GM18870 (cell line): ENCODE data around the gene KLF16.

ENCODE experiments used
- ATAC-seq: cut with Tn5 transposase; IDR thresholded peaks from one replicate; pipeline ENCODE4 v1.9.1; 2021; ENCODE audit warnings: moderate library complexity; ENCODE audit not compliant: unreplicated experiment

Gene KLF16

DNA sequence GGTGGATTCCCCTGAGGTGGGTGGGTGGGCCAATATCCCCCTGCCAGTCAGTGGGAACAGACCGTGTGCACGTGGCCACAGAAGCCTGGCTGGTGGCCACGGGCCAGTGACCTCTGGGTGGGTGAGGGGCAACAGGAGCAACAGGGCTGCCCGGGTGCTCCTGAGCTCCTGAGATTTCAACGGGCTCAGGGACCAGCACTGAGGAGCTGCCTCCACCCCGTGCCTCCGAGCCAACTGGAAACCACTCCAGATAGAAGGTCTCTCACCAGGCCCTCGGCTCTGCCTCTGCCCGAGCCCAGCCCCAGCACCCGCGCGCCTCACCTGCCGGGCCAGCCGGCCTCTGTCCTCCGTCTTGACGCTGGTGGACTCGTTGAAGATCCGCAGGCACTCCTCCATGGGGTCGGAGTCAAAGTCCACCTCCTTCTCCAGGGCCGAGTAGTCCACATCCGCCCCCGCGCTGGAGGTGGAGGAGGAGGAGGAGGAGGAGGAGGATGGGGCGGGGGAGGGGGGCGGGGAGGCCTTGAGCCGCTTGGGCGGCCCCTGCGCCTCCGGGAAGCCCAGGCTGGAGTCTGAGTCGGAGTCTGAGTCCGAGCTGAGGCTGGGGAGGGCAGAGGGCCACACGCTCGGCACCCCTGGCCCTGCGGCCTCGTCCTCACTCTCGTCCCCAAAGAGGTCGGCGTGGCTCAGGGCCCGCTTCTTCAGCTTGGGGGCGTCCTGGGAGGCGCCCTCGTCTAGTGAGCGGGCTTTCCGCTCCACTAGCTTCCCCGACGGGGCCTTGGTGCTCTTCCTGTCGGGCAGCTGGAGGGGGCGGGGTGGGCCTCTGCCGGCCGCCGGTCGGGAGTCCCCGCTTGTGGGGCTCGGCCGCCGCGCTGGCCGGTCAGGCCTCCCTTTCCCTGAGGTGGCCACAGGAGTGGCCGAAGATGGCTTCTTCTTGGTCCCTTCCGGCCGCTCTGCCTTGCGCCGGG, 36.5 kb downstream of the KLF16 start:
- ATAC-seq = no peak

DNA sequence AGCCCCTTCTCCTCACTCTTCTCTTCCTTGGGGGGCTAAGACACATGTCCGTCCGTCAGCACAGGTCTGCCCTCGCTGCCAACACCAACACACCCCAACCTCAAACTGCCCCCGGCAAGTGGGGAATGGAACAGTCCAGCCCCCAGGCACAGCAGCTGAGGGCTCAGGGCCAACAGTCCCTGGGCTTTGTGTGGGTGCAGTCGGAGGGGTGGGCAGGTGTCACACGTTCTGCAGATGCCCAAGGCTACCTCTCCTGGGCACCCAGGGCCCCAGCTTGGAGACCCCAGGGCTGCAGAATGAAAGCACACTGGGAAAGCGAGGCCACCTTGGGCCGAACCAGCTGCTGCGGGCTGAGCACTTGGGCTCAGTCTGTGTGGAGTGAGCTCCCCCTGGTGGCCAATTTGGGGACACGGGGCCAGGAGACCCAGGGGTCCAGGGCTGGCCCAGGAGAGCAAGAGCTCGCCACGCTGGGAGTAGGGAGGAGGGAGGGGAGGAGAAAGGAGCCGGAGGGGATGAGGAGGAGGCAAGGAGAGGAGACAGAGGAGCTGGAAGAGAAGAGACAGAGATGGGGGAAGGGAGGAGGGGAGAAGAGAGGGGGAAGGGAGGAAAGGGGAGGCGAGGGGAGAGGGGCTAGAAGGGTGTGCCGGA, 37.3 kb downstream of the KLF16 start:
- no peak for ATAC-seq

DNA sequence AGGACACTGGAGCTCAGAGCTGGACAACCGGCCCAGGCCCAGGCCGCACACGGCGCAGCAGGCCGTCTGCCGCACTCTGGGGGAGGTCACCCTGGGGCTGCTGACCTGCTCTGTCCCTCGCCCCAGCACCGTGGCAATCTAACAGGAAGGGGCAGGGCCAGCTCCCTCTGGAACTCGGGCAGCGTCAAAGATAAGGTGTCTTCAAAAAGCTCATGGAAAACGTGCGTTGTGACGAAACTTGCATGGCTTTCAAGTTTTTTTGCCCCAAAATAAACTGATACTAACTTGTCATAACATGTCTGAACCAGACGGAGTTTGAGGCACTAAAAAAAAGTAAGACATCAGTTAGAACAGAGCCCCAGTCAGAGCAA, 39.1 kb downstream of the KLF16 start:
- ATAC-seq = no peak

DNA sequence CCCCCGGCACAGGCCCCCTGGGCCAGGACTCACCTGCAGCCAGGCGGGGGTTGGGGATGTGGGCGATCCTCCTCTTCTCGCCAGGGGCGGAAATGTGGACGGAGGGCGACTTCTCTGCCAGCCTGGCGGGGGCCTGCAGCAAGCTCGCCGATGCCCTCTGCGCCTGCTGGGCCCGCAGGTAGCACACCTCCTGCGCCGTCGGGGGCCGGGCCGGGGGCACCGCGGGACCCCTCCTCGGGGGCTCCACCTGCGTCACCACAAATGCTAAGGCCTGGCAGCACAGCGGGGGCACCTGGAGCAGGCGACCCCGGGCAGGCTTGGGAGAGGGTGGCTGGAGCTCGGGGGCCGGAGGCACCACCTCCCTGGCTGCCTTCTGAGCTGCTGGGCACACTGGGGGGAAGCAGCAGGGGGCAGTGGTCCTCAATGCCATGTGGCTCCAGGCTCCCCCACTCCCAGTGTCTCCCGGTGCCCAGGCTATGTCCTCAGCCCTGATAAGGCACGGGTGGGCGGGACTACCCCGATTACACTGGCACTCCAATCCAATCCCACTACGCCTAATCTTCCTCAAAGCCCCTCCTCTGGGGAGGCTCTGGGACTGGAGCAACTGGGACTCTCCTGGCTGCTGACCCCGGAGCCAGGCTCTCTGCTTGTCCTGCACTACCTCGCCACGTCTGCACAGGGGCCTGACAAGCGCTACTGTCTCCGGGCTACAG, 39.7 kb downstream of the KLF16 start:
- no peak for ATAC-seq

DNA sequence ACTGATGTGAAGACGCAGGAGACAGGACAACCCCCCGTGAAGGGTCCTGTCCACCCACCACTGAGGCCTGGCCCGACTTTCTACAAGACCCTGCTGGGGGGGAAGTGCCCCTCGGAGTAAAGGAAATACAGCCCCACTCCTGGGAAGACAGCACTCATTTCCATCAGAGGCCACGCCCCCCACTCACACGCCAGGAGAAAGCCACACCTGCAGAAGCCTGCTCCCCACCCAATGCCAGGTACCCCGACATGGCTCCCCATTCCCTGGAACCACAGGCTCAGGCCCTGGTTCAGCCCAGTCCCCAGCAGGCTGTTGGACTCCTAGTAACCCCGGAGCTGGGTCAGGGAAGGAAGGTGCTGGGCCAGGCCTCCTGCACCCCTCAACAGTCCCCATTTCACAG, 40.4 kb downstream of the KLF16 start:
- no peak for ATAC-seq

DNA sequence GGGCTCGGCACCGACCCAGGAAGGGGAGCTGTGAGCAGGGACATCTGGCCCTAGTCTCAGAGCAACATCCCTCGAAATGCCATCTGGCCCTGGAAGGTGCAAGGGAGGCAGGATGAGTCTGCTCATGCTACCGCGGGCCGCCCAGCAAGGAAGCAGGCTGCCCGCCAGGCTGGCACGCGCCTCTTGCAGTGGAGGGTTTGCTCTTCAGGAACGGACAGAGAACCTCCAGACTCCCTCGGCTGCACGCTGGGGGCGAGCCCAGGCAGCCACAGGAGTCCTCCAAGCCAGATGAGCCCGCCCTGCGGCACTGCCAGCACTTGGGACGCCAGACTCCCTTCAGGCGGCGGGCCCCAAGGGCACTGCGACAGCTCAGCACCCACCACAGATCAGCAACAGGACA, 41.2 kb downstream of the KLF16 start:
- no peak for ATAC-seq

DNA sequence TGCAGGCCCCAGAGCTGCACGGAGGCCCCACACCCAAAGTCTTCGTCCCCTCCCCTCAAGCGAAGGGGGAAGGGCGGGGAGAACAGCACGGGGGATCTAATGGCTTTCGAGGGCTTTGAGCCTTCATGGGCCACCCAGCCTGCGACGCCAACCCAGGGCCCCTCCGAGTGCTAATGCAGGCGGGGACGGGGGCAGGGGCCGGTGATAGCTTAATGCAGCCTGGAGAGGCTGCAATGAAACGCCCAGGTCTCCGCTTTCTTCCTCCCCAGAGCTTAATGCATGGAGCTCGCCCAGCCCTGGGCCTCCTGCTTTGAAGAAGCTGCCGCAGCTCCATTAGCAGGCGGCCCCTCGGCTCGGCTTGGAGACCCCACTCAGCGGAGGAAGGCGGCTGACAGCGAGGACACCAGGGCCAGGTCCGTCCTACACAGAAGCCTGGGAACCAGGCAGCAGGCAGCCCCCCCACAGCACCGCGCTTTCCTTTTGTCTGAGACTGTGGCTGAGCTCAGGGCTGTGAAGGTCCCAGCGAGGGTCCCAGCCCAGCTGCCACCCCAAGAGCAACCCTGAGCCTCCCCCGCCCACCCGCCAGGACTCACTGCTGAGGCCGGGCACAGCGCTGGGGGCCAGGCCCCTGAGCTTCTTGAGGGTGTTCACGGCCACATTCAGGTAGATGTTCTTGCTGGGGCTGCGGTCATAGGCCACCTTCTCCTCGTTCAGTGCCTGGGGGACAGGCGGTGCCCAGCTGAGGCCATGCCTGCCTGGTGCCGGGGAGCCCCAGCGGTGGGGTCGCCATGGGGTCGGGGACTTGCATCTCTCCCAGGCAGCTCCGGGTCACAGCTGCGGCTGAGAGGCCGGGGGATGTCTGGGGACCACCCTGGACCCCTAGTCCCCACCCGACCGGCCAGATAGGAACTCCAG, 43.8 kb downstream of the KLF16 start:
- ATAC-seq = no peak

DNA sequence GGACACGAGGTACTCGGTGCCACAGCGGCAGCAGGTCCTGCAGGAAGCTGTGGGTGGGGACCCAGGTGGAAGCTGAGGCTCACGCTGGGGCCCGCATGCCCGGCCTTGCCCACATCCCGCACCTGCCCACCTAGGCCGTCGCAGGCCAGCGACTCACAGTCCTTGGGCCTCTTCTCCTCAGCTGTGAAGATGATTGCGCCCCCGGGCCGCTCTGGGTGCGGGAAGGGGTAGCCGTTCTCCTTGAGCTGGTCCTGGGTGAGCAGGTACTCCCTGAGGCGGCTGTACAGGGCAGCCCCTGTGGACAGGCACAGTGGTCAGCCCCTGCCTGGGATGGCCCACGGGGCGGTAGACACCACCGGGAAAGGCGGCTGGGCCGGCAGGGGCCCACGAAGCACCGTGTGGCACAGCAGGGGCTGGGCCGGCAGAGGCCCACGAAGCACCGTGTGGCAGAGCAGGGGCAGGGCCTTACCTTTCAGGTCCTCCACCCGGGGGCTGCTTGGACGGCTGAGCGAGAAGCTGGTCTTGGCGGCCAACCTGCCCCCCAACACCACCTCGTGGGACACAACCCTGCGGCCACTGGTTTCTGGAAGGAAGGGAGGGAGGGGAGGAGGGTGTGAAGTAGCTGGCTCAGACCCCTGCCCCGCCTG, 44.7 kb downstream of the KLF16 start:
- no peak for ATAC-seq

DNA sequence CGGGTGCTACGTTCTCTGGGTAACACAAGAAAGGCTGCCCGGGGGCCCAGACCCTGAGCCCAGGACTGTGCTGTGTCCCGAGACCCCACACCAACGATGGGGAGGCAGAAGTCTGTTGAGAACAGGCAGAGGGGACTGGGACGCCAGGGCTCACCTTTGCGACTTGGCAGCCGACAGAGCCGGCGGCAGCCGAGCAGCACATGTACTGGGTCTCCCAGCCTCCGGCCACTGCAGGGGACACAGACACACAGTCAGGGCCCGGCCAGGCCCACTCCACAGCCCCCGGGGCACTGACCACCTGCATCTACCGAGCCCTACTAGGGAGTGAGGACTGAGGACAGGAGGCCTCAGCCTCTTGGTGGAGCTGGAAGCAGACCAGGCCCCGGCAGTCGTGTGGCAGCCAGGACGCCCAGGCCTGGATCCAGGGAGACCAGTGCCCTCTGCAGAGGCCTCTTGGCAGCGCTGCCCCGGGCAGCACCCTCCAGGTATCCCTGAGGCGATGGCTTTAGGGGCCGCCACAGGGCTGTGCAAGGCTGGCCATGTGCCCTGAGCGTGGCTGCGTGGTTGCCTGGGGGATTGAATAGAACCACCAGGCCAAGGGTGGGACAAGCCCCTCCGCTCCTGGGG, 45.7 kb downstream of the KLF16 start:
- no peak for ATAC-seq

DNA sequence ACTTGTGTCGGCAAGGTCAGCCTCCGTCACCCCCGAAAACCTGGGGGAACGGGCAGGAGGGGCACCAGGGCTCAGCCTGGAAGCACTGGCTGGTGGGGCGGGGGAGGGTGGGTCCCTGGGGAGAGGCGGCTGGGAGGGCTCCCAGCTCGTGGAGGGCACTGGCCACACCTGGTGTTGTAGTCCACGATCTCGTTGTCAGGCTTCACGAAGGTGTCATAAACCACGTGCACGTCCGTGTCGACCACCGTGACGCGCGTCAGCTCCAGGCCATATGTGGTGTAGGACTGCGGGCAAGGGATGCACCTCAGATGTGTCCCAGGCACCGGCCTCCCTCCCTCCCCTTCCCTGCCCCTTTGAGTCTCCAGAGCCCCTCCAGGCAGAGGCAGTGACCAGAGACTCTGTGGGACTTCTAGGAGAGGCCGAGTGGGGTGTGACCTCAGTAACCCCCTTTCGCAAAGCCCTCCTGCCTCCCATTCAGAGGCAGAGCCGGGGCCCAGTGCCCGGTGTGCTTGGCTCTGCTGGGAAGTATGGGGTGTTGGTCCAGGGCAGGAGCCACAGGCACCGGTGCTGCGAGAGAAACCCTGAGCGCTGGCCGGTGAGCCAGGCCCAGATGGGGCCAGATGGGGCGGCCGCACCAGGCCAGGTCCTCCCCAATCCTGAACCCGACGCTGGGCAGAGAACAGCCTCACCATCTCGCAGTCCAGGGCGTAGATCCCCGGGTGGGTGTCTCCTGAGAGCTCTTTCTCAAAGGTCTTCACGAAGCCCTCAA, 46.7 kb downstream of the KLF16 start:
- no peak for ATAC-seq

DNA sequence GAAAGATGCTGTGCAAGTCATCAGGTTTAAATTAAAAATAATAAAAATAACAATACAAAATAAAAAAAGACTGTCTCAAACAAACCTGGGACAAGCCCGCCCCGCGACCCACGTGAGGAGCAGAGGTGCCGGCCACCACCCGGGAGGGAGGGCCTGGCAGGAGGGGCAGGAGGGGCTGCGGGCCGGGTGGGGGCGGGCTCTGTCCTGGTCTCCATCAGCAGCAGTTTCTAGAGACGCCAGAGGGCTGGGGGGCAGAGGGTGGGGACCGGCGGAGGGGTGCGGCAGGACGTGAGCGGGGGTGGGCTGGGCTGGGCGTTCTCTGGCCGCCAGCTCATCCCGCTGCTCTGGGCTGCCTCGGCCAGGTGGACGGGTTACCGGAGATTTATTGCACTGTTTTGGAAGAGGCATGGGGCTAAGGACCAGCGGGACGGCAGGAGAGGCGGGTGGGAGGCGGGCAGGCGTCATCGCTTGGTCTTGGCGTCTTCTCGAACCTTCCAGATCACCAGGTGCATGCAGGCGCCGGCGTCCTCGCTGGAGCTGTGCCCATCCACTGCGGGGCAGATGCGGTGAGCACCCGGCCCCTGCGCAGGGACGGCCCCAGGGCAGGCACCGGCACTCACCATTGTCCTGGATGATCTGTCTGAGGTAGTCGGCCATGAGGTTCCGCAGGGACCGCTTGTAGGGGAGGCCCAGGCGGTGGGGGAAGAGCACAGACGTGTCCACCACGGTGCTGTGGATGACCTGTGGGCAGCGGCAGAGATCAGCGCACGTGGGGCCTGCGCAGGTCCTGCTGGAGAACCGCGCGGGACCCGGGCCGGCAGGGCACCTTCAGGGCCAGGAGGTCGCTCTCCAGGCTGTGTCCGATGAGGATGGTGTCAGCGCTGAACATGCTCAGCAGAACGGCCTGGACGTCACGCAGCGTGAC, 47.5 kb downstream of the KLF16 start:
- ATAC-seq = no peak

DNA sequence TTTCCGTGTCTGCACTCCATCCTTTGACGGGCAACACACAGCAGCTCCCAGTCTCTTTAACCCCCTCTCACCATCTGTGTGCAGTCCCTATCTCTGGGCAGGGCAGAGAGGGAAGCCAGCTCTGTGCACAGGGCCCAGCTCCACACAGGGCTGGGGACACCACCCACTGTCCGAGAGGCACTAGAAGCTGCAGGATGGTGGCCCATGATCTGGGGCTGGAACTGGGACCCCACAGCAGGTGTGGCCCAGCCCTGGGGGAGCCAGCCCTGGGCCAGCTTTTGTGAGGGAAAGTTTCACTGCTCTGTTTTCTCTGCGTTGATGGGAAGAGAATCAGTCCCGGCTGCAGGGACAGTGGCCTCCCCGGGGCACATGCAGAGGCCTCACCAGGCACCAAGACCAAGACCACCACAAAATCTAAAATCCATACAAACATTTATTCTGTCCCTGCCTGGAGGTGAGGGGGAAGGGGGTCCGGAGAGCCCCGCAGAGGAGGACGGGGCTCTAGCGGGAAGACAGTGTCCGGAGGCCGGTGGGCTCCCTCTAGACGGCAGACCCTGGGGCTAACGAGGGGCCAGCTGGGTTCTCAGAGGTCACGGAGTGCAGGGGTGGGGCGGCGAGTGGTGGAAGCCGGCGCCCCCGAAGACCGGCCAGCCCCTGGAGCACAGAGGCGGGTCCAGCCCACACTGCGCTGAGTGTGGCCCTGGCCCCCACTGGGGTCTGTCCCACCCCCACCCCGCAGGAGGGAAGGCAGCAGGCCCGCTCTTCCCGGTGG, 48.4 kb downstream of the KLF16 start:
- no peak for ATAC-seq

DNA sequence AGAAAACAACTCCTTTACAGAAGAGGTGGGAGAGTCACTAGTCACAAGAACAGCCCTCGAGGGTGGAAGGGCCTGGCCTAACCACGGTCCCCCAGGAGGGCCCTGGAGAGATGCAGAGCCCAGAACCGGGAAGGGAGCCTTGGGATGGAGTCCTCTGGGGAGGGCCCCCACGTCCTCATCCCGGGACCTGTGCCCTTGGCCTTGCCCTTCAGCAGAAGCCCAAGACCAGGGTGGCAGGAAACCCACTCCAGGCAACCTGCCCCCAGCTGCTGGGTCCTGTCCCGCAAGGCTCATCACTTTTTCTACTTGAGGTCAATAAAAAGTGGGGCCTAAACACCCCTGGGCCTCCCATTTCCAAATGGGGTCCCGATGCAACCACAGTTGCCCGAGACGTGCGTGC, 49.0 kb downstream of the KLF16 start:
- no peak for ATAC-seq

DNA sequence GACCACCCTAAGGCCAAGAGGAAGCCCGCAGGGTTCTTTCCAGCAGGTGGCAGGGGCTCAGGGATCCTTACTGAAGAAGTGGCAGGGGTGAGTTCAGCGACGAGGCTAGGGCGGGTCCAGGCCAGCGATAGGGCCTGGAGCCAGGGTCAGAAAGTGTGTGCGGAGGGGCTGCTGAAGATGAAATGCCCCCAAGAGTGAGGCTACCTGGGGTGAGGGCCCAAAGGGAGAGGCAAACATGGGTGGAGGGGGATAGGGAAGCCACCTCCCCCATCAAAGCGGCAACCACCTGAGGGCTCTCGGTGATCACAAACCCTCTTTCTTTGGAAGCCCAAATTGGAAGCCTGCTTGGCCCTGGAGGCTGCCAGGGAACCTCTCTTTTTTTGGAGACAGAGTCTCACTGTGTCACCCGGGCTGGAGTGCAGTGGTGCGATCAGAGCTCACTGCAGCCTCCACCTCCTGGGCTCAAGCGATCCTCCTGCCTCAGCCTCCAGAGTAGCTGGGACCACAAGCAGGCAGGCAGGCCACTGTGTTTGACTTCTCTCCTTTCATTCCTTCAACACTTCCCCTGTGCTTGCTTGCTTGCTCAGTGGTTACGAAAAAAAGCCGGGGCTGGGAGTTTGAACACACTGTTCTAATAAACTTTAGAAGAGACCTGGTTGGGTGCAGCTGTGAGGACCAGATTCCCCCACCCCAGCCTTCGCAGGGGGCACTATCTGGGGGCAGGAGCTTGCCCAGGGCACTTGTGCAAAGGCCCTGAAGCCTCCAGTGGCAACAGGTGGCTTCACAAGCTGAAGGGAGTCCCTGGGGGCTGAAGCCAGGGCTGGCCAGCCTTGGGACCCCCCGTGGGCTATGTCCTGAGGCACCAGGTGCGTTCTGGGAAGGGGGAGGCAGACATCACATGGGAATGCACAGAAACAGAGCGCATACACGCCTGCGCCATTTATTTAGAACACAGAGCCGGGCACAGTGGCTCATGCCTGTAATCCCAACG, 49.9 kb downstream of the KLF16 start:
- no peak for ATAC-seq

DNA sequence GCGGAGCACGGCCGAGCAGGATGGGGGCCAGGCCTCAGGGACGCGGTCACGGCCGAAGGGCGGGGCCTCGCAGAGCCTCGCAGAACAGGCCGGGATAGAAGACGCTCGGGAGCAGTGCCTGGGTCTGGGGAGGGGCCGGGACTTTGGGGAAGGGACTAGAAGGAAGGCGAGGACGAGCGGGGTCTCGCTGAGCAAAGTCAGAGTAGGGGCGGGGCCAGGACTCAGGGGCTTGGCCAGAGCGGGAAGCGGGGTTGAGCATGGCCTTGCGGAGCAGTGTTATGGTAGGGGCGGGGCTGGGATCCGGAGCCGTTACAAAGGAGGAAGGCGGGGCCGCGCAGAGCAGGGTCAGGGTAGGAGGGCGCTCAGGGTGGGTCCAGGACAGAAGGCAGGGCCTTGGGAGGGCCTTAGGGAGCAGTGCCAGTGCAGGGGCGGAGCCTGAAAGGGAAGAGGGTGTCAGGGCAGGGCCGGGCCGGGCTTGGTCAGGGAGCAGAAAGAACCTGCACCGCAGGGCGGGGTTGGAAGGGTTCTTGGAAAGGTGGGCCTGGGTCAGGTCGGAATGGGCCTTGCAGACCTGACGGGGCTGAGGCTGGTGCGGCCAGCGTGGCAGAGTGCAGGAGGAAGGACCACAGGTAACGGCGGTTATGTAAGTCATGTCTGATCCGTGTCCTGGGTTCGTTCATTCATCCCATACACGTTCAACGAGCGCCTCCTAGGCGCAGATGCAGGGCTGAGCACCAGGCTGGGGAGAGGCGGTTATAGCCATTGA, 50.8 kb downstream of the KLF16 start:
- peak; percentile 63 for ATAC-seq
